GM12873 (cell line): Measurements from ENCODE around the gene TFR2.

Experiments
- TF ChIP-seq, protein P1 (sequence below): IDR thresholded peaks from 2 replicates; pipeline ENCODE4 v1.5.1; 2012; ENCODE audit warnings: low read depth, mild to moderate bottlenecking, moderate library complexity, low read length, control low read depth; ENCODE audit not compliant: insufficient read depth; ENCODE audit errors: missing control alignments

The TFR2 gene

GRCh38 chr7:100575206-100575631 is 66.1 kb downstream of the TFR2 start:
- TF ChIP-seq, protein P1, sequence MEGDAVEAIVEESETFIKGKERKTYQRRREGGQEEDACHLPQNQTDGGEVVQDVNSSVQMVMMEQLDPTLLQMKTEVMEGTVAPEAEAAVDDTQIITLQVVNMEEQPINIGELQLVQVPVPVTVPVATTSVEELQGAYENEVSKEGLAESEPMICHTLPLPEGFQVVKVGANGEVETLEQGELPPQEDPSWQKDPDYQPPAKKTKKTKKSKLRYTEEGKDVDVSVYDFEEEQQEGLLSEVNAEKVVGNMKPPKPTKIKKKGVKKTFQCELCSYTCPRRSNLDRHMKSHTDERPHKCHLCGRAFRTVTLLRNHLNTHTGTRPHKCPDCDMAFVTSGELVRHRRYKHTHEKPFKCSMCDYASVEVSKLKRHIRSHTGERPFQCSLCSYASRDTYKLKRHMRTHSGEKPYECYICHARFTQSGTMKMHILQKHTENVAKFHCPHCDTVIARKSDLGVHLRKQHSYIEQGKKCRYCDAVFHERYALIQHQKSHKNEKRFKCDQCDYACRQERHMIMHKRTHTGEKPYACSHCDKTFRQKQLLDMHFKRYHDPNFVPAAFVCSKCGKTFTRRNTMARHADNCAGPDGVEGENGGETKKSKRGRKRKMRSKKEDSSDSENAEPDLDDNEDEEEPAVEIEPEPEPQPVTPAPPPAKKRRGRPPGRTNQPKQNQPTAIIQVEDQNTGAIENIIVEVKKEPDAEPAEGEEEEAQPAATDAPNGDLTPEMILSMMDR = no peak

GRCh38 chr7:100574362-100575205 is 66.8 kb downstream of the TFR2 start:
- TF ChIP-seq, protein P1 = no peak

DNA sequence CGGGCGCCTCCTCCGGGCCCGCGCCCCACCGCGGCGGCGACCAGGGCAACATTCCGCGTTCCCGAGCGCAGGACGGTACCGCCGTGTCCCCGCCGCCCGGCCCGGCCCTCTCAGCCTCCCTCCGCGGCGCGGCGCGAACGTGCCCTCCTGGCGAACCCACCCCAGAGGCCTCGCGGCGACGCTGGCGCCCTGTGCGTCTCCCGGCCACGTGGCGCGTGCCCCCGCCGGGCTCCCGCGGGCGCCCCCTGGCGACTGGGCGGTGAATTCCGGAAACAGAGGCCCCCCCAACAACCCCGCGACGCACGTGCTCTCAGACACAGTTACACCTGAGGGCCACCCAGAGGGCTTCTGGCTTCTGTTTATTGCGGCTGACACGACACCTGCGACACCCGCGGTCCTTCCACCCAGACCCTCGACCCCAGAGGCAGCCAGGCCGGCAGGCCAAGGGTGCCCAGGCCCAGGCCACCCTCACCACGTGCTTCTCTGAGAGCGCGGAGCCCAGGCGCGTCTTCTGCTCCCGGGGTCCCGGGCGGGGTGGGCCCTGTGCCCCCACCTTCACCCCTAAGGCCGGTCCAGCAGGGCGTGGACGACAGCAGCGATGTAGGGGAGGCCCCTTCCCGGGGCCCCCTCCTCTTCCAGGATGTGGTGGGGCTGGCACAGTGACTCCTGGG is 67.5 kb downstream of the TFR2 start, which contains the start of gene SAP25:
Gene SAP25, minus strand, starts transcription at position 210 of the 671 bp plus-strand sequence. Its CDS starts 158 bp downstream, at position 52.
- TF ChIP-seq, protein P1 = no peak

GRCh38 chr7:100572949-100573675 is 68.2 kb downstream of the TFR2 start:
- TF ChIP-seq, protein P1 = no peak

GRCh38 chr7:100572281-100572948 is 68.9 kb downstream of the TFR2 start:
- TF ChIP-seq, protein P1 = no peak

GRCh38 chr7:100571829-100572116 is 69.6 kb downstream of the TFR2 start:
- TF ChIP-seq, protein P1 = no peak
